Liver (tissue), 9 donors: ENCODE data around the gene DSTN. TPM values are rescaled to one million over a fixed set of nuclear protein-coding genes. Genes with fewer than 3 reads are reported as not detected.

Experiments
- DNase-seq: peaks from one replicate; pipeline ENCODE4 v3.0.0-alpha.2; 2017; ENCODE audit warnings: low spot score
- H3K27ac ChIP-seq, 2 donors: one replicate each; pipeline ENCODE4 v1.7.0; 2013; ENCODE audit warnings: inconsistent platforms in 2 of 2, low read length in 2 of 2, control low read depth in 1 of 2, low read depth in 1 of 2, mild to moderate bottlenecking in 1 of 2
- H3K27me3 ChIP-seq, 4 donors: one replicate each; pipeline versions ENCODE4 v1.6.1 to v1.7.0; 2013; ENCODE audit warnings: low read length in 3 of 4, inconsistent platforms in 1 of 4, mild to moderate bottlenecking in 1 of 4, moderate library complexity in 1 of 4; ENCODE audit not compliant: control insufficient read depth in 4 of 4, insufficient read depth in 4 of 4
- H3K36me3 ChIP-seq, 4 donors: one replicate each; pipeline versions ENCODE4 v1.6.1 to v1.7.0; 2013; ENCODE audit warnings: low read length in 3 of 4, mild to moderate bottlenecking in 3 of 4, low read depth in 1 of 4, moderate library complexity in 1 of 4; ENCODE audit not compliant: control insufficient read depth in 4 of 4, insufficient read depth in 3 of 4
- H3K4me1 ChIP-seq, 4 donors: one replicate each; pipeline versions ENCODE4 v1.6.1 to v1.7.0; 2013; ENCODE audit warnings: low read length in 3 of 4, mild to moderate bottlenecking in 3 of 4, moderate library complexity in 1 of 4; ENCODE audit not compliant: control insufficient read depth in 4 of 4, insufficient read depth in 4 of 4
- H3K4me3 ChIP-seq, 3 donors: one replicate each; pipeline versions ENCODE4 v1.6.1 to v1.7.0; 2013; ENCODE audit warnings: low read length in 3 of 3, control low read depth in 1 of 3, low read depth in 1 of 3, mild to moderate bottlenecking in 1 of 3
- H3K9ac ChIP-seq, 2 donors: one replicate each; pipeline ENCODE4 v1.7.0; 2013; ENCODE audit warnings: low read length in 2 of 2, mild to moderate bottlenecking in 2 of 2, moderate library complexity in 2 of 2, control low read depth in 1 of 2, low read depth in 1 of 2
- H3K9me3 ChIP-seq, 4 donors: one replicate each; pipeline versions ENCODE4 v1.6.1 to v1.7.0; 2013; ENCODE audit warnings: low read length in 3 of 4; ENCODE audit not compliant: control insufficient read depth in 4 of 4
- CTCF ChIP-seq: fragments of 150-350 bp; IDR thresholded peaks from 2 replicates; pipeline ENCODE4 v1.5.1; 2017; ENCODE audit warnings: improper control_type of control experiment, low read depth, low read length; ENCODE audit not compliant: missing input control
- EGR1 ChIP-seq, 2 donors: IDR thresholded peaks; 2 replicates each; pipeline ENCODE4 v1.6.1; 2016 to 2018; ENCODE audit warnings: antibody characterized with exemption in 2 of 2, low read depth in 2 of 2
- FOXA1 ChIP-seq: IDR thresholded peaks from 2 replicates; pipeline ENCODE4 v1.6.1; 2016; ENCODE audit warnings: antibody characterized with exemption
- FOXA2 ChIP-seq: IDR thresholded peaks from 2 replicates; pipeline ENCODE4 v1.6.1; 2016; ENCODE audit warnings: antibody characterized with exemption
- GABPA ChIP-seq, 2 donors: IDR thresholded peaks in 1 of 2; conservative IDR thresholded peaks in 1 of 2; 2 replicates each; pipeline ENCODE4 v1.6.1; 2016; ENCODE audit warnings: antibody characterized with exemption in 2 of 2, mild to moderate bottlenecking in 1 of 2, moderate library complexity in 1 of 2
- HNF4A ChIP-seq, 2 donors: conservative IDR thresholded peaks; 2 replicates each; pipeline ENCODE4 v1.6.1; 2016; ENCODE audit warnings: antibody characterized with exemption in 2 of 2, mild to moderate bottlenecking in 2 of 2
- HNF4G ChIP-seq: IDR thresholded peaks from 2 replicates; pipeline ENCODE4 v1.6.1; 2016; ENCODE audit warnings: antibody characterized with exemption
- JUND ChIP-seq, 2 donors: IDR thresholded peaks; 2 replicates each; pipeline ENCODE4 v1.6.1; 2016; ENCODE audit warnings: antibody characterized with exemption in 2 of 2
- NR2F2 ChIP-seq: IDR thresholded peaks from 2 replicates; pipeline ENCODE4 v1.6.1; 2016; ENCODE audit warnings: antibody characterized with exemption
- RAD21 ChIP-seq, 2 donors: IDR thresholded peaks; 2 replicates each; pipeline ENCODE4 v1.6.1; 2016; ENCODE audit warnings: antibody characterized with exemption in 2 of 2, mild to moderate bottlenecking in 2 of 2
- REST ChIP-seq: IDR thresholded peaks from 2 replicates; pipeline ENCODE4 v1.6.1; 2016; ENCODE audit warnings: antibody characterized with exemption, mild to moderate bottlenecking
- RXRA ChIP-seq, 2 donors: IDR thresholded peaks; 2 replicates each; pipeline ENCODE4 v1.6.1; 2017 to 2018; ENCODE audit warnings: antibody characterized with exemption in 2 of 2, mild to moderate bottlenecking in 1 of 2
- SP1 ChIP-seq: IDR thresholded peaks from 2 replicates; pipeline ENCODE4 v1.6.1; 2018; ENCODE audit warnings: antibody characterized with exemption, mild to moderate bottlenecking
- TAF1 ChIP-seq: conservative IDR thresholded peaks from 2 replicates; pipeline ENCODE4 v1.6.1; 2016; ENCODE audit warnings: antibody characterized with exemption, mild to moderate bottlenecking
- YY1 ChIP-seq: IDR thresholded peaks from 2 replicates; pipeline ENCODE4 v1.6.1; 2016; ENCODE audit warnings: antibody characterized with exemption, mild to moderate bottlenecking
- ZBTB33 ChIP-seq: IDR thresholded peaks from 2 replicates; pipeline ENCODE4 v1.6.1; 2016; ENCODE audit warnings: antibody characterized with exemption
- WGBS: extraction: QIAGEN DNeasy Blood & Tissue Kit; methylation state at CpG from one replicate; pipeline ENCODE4 v1.1.7; 2013; 5-methylcytosine and 5-hydroxymethylcytosine counted together
- polyA plus RNA-seq, 2 donors: library from polyadenylated mRNA; stranded (reverse) in 1 of 2; unstranded in 1 of 2; fragments of 200-250 nt in 1 of 2; fragments of >200 nt in 1 of 2; fragmentation: Nextera tagmentation in 1 of 2; extraction: Ambion mirVana in 1 of 2; gene quantifications; one replicate each; pipeline versions ENCODE4 v1.2.1 to v1.2.3, GENCODE V29; 2013 to 2015
- total RNA-seq, 2 donors: library from RNA; depleted of rRNA; stranded (reverse); fragments of >200 nt; gene quantifications; one replicate each; pipeline ENCODE4 v1.2.3, GENCODE V29; 2014
- TF ChIP-seq, protein P1 (sequence below): IDR thresholded peaks from 2 replicates; pipeline ENCODE4 v1.6.1; 2016; ENCODE audit warnings: antibody characterized with exemption
- TF ChIP-seq, protein P2 (sequence below): IDR thresholded peaks from 2 replicates; pipeline ENCODE4 v1.6.1; 2016; ENCODE audit warnings: antibody characterized with exemption
- donor health status: healthy.
- donor health status: healthy.
- donor health status: healthy.
- donor health status: healthy.
- donor health status: healthy.

Gene DSTN
- total and polyA plus RNA-seq, 4 donors, result 39.9 to 137 (median 108) TPM

- Histone ChIP-seq H3K9ac (no peak overlapping the region), H3K9me3 (no peaks in the 10 kb centered on the region), H3K36me3 (peaks cover 0 to 5% (median 0%) of the 10 kb centered on the region in 4 donors), H3K4me1 (peaks cover 2 to 32% (median 24%) of the 10 kb centered on the region in 4 donors), H3K27ac (peak overlapping the region; percentile 67 to 68), H3K27me3 (no peaks in the 10 kb centered on the region), H3K4me3 (peak overlapping the region in 1 of 3 donors; percentile 29)
- 30% methylated on average over 5 of the region's 5 CpGs for WGBS
- DNase-seq, result no peak
- TF ChIP-seq, protein P1, sequence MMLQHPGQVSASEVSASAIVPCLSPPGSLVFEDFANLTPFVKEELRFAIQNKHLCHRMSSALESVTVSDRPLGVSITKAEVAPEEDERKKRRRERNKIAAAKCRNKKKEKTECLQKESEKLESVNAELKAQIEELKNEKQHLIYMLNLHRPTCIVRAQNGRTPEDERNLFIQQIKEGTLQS, result no peak
- TF ChIP-seq, protein P2, sequence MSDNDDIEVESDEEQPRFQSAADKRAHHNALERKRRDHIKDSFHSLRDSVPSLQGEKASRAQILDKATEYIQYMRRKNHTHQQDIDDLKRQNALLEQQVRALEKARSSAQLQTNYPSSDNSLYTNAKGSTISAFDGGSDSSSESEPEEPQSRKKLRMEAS, result peak; percentile 69
- no peak for TF ChIP-seq JUND (IDR thresholded peaks at IDR 0.05)
- peak; percentile 34 to 53 for TF ChIP-seq HNF4A (conservative IDR thresholded peaks at IDR 0.05)
- peak; percentile 52 for TF ChIP-seq SP1
- TF ChIP-seq FOXA2, result peak; percentile 83
- TF ChIP-seq CTCF, result no peak
- peak; percentile 50 to 69 for TF ChIP-seq RXRA (IDR thresholded peaks at IDR 0.05)
- TF ChIP-seq HNF4G, result no peak
- TF ChIP-seq REST, result peak; percentile 29
- TF ChIP-seq YY1, result peak; percentile 85
- peak; percentile 9 for TF ChIP-seq NR2F2
- peak; percentile 51 to 55 for TF ChIP-seq RAD21 (IDR thresholded peaks at IDR 0.05)
- TF ChIP-seq GABPA (IDR thresholded peaks at IDR 0.05 in 1 of 2, conservative IDR thresholded peaks at IDR 0.05 in 1 of 2), result no peak
- peak; percentile 34 for TF ChIP-seq ZBTB33
- TF ChIP-seq FOXA1, result peak; percentile 87
- no peak for TF ChIP-seq TAF1
- TF ChIP-seq EGR1 (IDR thresholded peaks at IDR 0.05; ENCODE audit: low read depth in 2 of 2), result peak in 1 of 2 donors; percentile 16
Observed at GRCh38 chr20:17605131-17605660, 35.3 kb downstream of the DSTN start.
